GM19467 (cell line): ENCODE results near the gene ALDH5A1.

ENCODE experiments used
- ATAC-seq: cut with Tn5 transposase; IDR thresholded peaks from one replicate; pipeline ENCODE4 v1.9.1; 2021; ENCODE audit warnings: mild to moderate bottlenecking, moderate library complexity; ENCODE audit not compliant: unreplicated experiment

Gene ALDH5A1

GRCh38 chr6:24494821-24495795 lies at the start of gene ALDH5A1:
Gene ALDH5A1 (plus strand): TSS chr6:24494969. CDS start chr6:24494997, 28 bp downstream.
- ATAC-seq, result peak; percentile 66

GRCh38 chr6:24445704-24446103 lies 49.1 kb upstream of the ALDH5A1 start:
- ATAC-seq, result no peak

- no peak for ATAC-seq
These were observed 48.1 kb upstream of the ALDH5A1 start for GRCh38 chr6:24446670-24447069.

GRCh38 chr6:24448396-24448795 lies 46.4 kb upstream of the ALDH5A1 start:
- ATAC-seq, result no peak

GRCh38 chr6:24448828-24449525 lies 45.8 kb upstream of the ALDH5A1 start:
- no peak for ATAC-seq

GRCh38 chr6:24451581-24452388 lies 43.0 kb upstream of the ALDH5A1 start:
- no peak for ATAC-seq

GRCh38 chr6:24453921-24454320 lies 40.8 kb upstream of the ALDH5A1 start:
- no peak for ATAC-seq

GRCh38 chr6:24454452-24454851 lies 40.3 kb upstream of the ALDH5A1 start:
- ATAC-seq, result no peak

GRCh38 chr6:24455061-24455460 lies 39.7 kb upstream of the ALDH5A1 start:
- ATAC-seq, result no peak

GRCh38 chr6:24458134-24458533 lies 36.6 kb upstream of the ALDH5A1 start:
- no peak for ATAC-seq

GRCh38 chr6:24458941-24459340 lies 35.8 kb upstream of the ALDH5A1 start:
- ATAC-seq, result no peak

- ATAC-seq, result no peak
These were observed 33.8 kb upstream of the ALDH5A1 start for GRCh38 chr6:24460966-24461365.

- no peak for ATAC-seq
These were observed 30.3 kb upstream of the ALDH5A1 start for GRCh38 chr6:24464253-24465038.

GRCh38 chr6:24469811-24470210 lies 25.0 kb upstream of the ALDH5A1 start:
- ATAC-seq, result no peak

- no peak for ATAC-seq
These were observed 22.6 kb upstream of the ALDH5A1 start for GRCh38 chr6:24472181-24472580.

- no peak for ATAC-seq
These were observed 18.1 kb upstream of the ALDH5A1 start for GRCh38 chr6:24476631-24477030.

- no peak for ATAC-seq
These were observed 17.7 kb upstream of the ALDH5A1 start for GRCh38 chr6:24477070-24477469.

GRCh38 chr6:24478903-24479302 lies 15.9 kb upstream of the ALDH5A1 start:
- no peak for ATAC-seq

GRCh38 chr6:24480705-24481104 lies 14.1 kb upstream of the ALDH5A1 start:
- no peak for ATAC-seq

- ATAC-seq, result no peak
These were observed 13.3 kb upstream of the ALDH5A1 start for GRCh38 chr6:24481449-24481848.
